Spleen (tissue), 7 donors: ENCODE data around the gene PRKCA.

Source experiments
- CTCF ChIP-seq, 11 experiments: fragments of 200-600 bp in 7 of 11; fragments of 450-650 bp in 4 of 11; sonication (generic) in 4 of 11; IDR thresholded peaks in 8 of 11; conservative IDR thresholded peaks in 3 of 11; 1 replicate in 7 of 11; 2 replicates in 4 of 11; pipeline versions ENCODE4 v1.4.0 to v1.8.0; 2016 to 2021; ENCODE audit warnings: antibody characterized with exemption in 11 of 11, inconsistent platforms in 4 of 11, mild to moderate bottlenecking in 1 of 11
- POLR2A ChIP-seq, 3 donors: fragments of 450-650 bp; IDR thresholded peaks; one replicate each; pipeline ENCODE4 v1.5.1; 2017; ENCODE audit warnings: antibody characterized with exemption in 3 of 3, mild to moderate bottlenecking in 1 of 3
- donor health status: DM: no; HTN: no; CAD: no; lungs with moderate emphysema.
- donor health status: DM: no; HTN: no; CAD: no.
- donor health status: DM: no; HTN: no; CAD: no.

GRCh38 chr17:66477615-66478283 lies 175.3 kb downstream of the PRKCA start:
- TF ChIP-seq CTCF (IDR thresholded peaks at IDR 0.05 in 8 of 11, conservative IDR thresholded peaks at IDR 0.05 in 3 of 11): no peak
- no peak for TF ChIP-seq POLR2A (IDR thresholded peaks at IDR 0.05)
